ENCODE data around the gene ERMARD.

GRCh38 chr6:169783401-169783800 lies 32.0 kb downstream of the ERMARD start:
- no peak for TF ChIP-seq SUZ12 (IDR thresholded peaks at IDR 0.05)
- no peak for TF ChIP-seq BHLHE40 (IDR thresholded peaks at IDR 0.05; ENCODE audit: borderline replicate concordance)
- no peak for TF ChIP-seq SP1 (IDR thresholded peaks at IDR 0.05)
- TF ChIP-seq LEF1 (IDR thresholded peaks at IDR 0.05; ENCODE audit: borderline replicate concordance): no peak
